Hepatocyte (in vitro differentiated cells): ENCODE data around the gene ARL10. TPM values are rescaled to one million over a fixed set of nuclear protein-coding genes. Genes with fewer than 3 reads are reported as not detected.

ENCODE experiments used
- DNase-seq: peaks from one replicate; pipeline ENCODE4 v3.0.0-alpha.2; 2016; ENCODE audit warnings: low spot score
- H2AFZ ChIP-seq: fragments of 200-600 bp; sonication (generic); 2 replicates; pipeline ENCODE4 v1.6.0; 2016; ENCODE audit warnings: antibody characterized with exemption, mild to moderate bottlenecking
- H3K27ac ChIP-seq: fragments of 200-600 bp; sonication (generic); 2 replicates; pipeline ENCODE4 v1.5.1; 2016; ENCODE audit warnings: mild to moderate bottlenecking
- H3K27me3 ChIP-seq: fragments of 200-600 bp; sonication (generic); 2 replicates; pipeline ENCODE4 v1.6.1; 2016
- H3K36me3 ChIP-seq: fragments of 200-600 bp; sonication (generic); replicated peaks from 2 replicates; pipeline ENCODE4 v1.5.1; 2016; ENCODE audit warnings: low read depth; ENCODE audit not compliant: insufficient read depth
- H3K4me1 ChIP-seq: fragments of 200-600 bp; sonication (generic); 2 replicates; pipeline ENCODE4 v1.5.1; 2016; ENCODE audit warnings: mild to moderate bottlenecking, moderate library complexity; ENCODE audit not compliant: insufficient read depth
- H3K4me2 ChIP-seq: fragments of 200-600 bp; sonication (generic); 2 replicates; pipeline ENCODE4 v1.6.0; 2016
- H3K4me3 ChIP-seq: fragments of 200-600 bp; sonication (generic); 2 replicates; pipeline ENCODE4 v1.5.1; 2016; ENCODE audit warnings: mild to moderate bottlenecking
- H3K79me2 ChIP-seq: fragments of 200-600 bp; sonication (generic); 2 replicates; pipeline ENCODE4 v1.6.0; 2017; ENCODE audit warnings: mild to moderate bottlenecking
- H3K9me2 ChIP-seq: fragments of 200-600 bp; sonication (generic); replicated peaks from 2 replicates; pipeline ENCODE4 v1.6.0; 2017; ENCODE audit warnings: mild to moderate bottlenecking; ENCODE audit not compliant: insufficient read depth
- H3K9me3 ChIP-seq: fragments of 200-600 bp; sonication (generic); 2 replicates; pipeline ENCODE4 v1.5.1; 2016; ENCODE audit warnings: low read depth, mild to moderate bottlenecking
- H4K20me1 ChIP-seq: fragments of 200-600 bp; sonication (generic); 2 replicates; pipeline ENCODE4 v1.6.0; 2016; ENCODE audit warnings: mild to moderate bottlenecking; ENCODE audit not compliant: insufficient read depth, poor library complexity, severe bottlenecking
- CTCF ChIP-seq: fragments of 200-600 bp; sonication (generic); IDR thresholded peaks from 2 replicates; pipeline ENCODE4 v1.5.1; 2016; ENCODE audit warnings: antibody characterized with exemption, mild to moderate bottlenecking; ENCODE audit not compliant: poor library complexity
- EZH2 ChIP-seq: fragments of 200-600 bp; sonication (generic); IDR thresholded peaks from 2 replicates; pipeline ENCODE4 v1.6.1; 2016; ENCODE audit warnings: antibody characterized with exemption, mild to moderate bottlenecking, borderline replicate concordance
- EZH2phosphoT487 ChIP-seq: fragments of 200-600 bp; sonication (generic); IDR thresholded peaks from one replicate; pipeline ENCODE4 v1.6.1; 2018; ENCODE audit warnings: antibody characterized with exemption, mild to moderate bottlenecking, low read depth, moderate library complexity; ENCODE audit not compliant: unreplicated experiment, severe bottlenecking
- WGBS: methylation state at CpG from one replicate; pipeline ENCODE4 v1.1.6; 2016; ENCODE audit warnings: low lambda C conversion rate; ENCODE audit errors: missing lambda C conversion rate; 5-methylcytosine and 5-hydroxymethylcytosine counted together
- polyA plus RNA-seq: library from polyadenylated mRNA; unstranded; fragments of >200 nt; fragmentation: Nextera tagmentation; extraction: Ambion mirVana; gene quantifications from 2 replicates; pipeline ENCODE4 v1.2.1, GENCODE V29; 2016
- total RNA-seq: library from RNA; depleted of rRNA; stranded (reverse); fragments of >200 nt; gene quantifications from 2 replicates; pipeline ENCODE4 v1.2.3, GENCODE V29; 2014

The ARL10 gene
- total and polyA plus RNA-seq, 2 experiments from 2014 or later, result 4.4 to 6.7 TPM

GRCh38 chr5:176371621-176372539, 6.6 kb downstream of the ARL10 start:
- no peak for TF ChIP-seq CTCF
- TF ChIP-seq EZH2, result no peak
- no peak for TF ChIP-seq EZH2phosphoT487
- Histone ChIP-seq H2AFZ (no peak overlapping the region), H3K9me2 (no peaks in the 10 kb centered on the region), H3K4me2 (no peak overlapping the region), H4K20me1 (no peaks in the 10 kb centered on the region), H3K27ac (no peak overlapping the region), H3K36me3 (no peaks in the 10 kb centered on the region), H3K4me3 (no peak overlapping the region), H3K4me1 (no peaks in the 10 kb centered on the region), H3K79me2 (peaks cover 4% of the 10 kb centered on the region), H3K27me3 (no peaks in the 10 kb centered on the region), H3K9me3 (no peaks in the 10 kb centered on the region)
- WGBS, result 93% methylated on average over 13 of the region's 13 CpGs
- DNase-seq, result no peak

GRCh38 chr5:176373100-176373818, 8.0 kb downstream of the ARL10 start:
- WGBS, result 90% methylated on average over 7 of the region's 7 CpGs

GRCh38 chr5:176379881-176380280, 14.6 kb downstream of the ARL10 start:
- Histone ChIP-seq H4K20me1 (no peaks in the 10 kb centered on the region), H3K79me2 (no peaks in the 10 kb centered on the region), H3K4me3 (no peak overlapping the region), H3K4me2 (no peak overlapping the region), H3K9me2 (no peaks in the 10 kb centered on the region), H3K27me3 (no peaks in the 10 kb centered on the region), H3K9me3 (no peaks in the 10 kb centered on the region), H2AFZ (no peak overlapping the region), H3K4me1 (no peaks in the 10 kb centered on the region), H3K27ac (no peak overlapping the region), H3K36me3 (no peaks in the 10 kb centered on the region)
- no peak for TF ChIP-seq CTCF
- no peak for TF ChIP-seq EZH2phosphoT487
- TF ChIP-seq EZH2, result no peak
- DNase-seq, result no peak
- 93% methylated on average over 3 of the region's 3 CpGs for WGBS

More at GRCh38 chr5:176373100-176373818, 8.0 kb downstream of the ARL10 start:
- H4K20me1 ChIP-seq, result no peaks in the 10 kb centered on the region
- no peak overlapping the region for H3K4me3 ChIP-seq
- TF ChIP-seq EZH2phosphoT487 (no peak), CTCF (no peak), EZH2 (no peak)
- no peak overlapping the region for H3K4me2 ChIP-seq
- H3K79me2 ChIP-seq, result no peaks in the 10 kb centered on the region
- H2AFZ ChIP-seq, result no peak overlapping the region
- H3K36me3 ChIP-seq, result no peaks in the 10 kb centered on the region
- DNase-seq, result no peak
- no peaks in the 10 kb centered on the region for H3K27me3 ChIP-seq
- no peaks in the 10 kb centered on the region for H3K9me2 ChIP-seq
- H3K27ac ChIP-seq, result no peak overlapping the region
- H3K9me3 ChIP-seq, result no peaks in the 10 kb centered on the region
- H3K4me1 ChIP-seq, result no peaks in the 10 kb centered on the region
